HG02973 (cell line): ENCODE measurements around the gene MMP25.
"Not testable (repeated sequence)": the region's sequence is repeated elsewhere in the genome, so short reads cannot be mapped to it uniquely, and the experiment has no call there.

Experiments
- ATAC-seq: cut with Tn5 transposase; IDR thresholded peaks from one replicate; pipeline ENCODE4 v1.9.1; 2021; ENCODE audit warnings: moderate library complexity; ENCODE audit not compliant: unreplicated experiment

Gene MMP25

DNA sequence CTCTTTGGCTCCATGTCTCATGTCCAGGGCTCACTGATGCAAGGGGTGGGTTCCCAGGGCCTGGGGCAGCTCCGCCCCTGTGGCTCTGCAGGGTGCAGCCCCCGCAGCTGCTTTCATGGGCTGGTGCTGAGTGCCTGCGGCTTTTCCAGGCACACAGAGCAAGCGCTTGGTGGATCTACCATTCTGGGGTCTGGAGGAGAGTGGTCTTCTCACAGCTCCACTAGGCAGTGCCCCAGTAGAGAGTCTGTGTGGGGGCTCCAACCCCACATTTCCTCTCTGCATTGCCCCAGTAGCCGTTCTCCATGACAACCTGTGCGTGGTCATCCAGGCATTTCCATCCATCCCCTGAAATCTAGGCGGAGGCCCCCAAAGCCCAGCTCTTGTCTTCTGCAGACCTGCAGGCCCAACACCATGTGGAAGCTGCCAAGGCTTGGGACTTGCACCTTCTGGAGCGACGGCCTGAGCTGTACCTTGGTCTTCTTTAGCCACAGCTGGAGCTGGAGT is 24.3 kb downstream of the MMP25 start:
- ATAC-seq: no peak

DNA sequence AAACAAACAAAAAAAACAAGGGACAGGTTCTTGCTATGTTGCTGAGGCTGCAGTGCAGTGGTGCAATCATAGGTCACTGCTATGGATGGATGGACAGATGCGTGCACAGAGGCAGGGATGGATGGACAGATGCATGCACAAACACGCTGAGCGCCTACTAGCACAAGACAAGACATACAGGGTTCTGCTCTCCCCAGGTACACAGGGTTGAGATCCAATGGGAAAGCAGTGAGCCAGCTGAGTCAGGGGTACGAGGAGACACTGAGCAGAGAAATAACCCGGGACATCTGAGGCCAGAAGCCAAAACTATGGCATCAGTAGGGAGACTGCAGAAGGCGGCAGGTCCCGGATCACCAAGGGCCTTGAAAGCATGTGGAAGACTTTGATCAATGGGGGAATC is 25.3 kb downstream of the MMP25 start:
- ATAC-seq: no peak

DNA sequence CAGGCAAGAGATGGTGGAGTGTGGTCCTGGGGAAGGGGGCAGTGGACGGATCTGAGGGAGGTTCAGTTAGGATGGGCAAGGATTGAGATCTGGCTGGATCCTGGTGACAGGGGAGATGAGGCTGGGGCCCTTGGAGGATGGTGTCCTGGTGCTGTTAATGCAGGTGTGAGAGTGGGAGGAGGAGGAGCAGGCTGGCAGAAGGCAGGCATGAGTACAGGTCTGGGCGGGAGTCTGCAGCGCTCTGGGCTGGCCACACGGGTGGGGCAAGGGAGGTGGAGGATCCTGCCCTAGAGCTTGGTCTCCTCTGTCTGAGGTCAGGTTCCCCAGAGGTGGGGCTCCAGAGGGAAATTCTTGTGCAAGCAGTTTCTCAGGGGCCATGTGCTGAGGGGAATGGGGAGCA is 25.8 kb downstream of the MMP25 start:
- not testable (repeated sequence) for ATAC-seq

DNA sequence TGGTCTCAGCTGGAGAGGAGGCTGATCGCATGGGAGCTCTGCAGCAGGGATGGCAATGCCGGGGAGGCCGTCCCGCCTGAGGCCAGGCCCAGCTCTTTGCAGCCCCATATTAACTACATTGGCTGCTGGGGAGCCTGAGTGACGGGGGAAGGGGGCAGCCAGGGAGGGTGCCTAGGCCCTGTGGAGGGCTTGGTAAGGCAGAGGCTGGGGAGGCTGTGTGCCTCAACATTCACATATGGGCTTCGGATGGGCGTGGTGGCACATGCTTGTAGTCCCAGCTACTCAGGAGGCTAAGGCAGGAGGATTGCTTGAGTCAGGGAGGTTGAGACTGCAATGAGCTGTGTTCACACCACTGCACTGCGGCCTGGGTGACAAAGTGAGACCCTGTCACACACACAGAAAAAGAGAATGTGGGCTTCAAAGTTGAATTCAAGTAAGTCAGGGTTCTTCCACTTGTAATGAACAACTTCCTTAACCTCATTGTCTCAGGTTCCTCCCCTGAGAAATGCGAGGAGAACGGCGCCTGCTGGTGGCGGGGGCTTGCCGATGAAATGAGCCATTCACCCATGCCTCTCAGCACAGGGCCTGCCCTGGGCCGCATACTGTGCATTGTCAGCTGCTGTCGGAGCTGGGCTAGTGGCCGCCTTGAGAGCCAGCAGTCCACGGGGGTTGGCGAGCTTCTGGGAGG is 26.4 kb downstream of the MMP25 start:
- not testable (repeated sequence) for ATAC-seq

DNA sequence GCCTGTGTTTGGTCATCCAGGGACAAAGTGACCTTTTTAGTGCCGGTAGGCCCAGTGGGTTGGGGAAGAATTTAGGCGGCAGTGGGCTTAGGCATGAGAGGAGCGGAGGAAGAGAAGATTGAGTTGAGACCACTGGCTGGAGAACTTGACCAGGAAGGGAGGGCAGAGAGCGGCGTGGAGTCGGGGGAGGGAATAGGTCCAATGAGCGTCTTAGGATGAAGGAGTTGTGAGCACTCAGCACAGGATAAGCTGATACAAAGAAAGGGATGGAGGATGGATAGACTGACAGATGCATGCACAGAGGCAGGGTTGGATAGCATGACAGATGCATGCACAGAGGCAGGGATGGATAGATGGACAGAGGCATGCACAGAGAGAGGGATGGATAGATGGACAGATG is 27.1 kb downstream of the MMP25 start:
- no peak for ATAC-seq

DNA sequence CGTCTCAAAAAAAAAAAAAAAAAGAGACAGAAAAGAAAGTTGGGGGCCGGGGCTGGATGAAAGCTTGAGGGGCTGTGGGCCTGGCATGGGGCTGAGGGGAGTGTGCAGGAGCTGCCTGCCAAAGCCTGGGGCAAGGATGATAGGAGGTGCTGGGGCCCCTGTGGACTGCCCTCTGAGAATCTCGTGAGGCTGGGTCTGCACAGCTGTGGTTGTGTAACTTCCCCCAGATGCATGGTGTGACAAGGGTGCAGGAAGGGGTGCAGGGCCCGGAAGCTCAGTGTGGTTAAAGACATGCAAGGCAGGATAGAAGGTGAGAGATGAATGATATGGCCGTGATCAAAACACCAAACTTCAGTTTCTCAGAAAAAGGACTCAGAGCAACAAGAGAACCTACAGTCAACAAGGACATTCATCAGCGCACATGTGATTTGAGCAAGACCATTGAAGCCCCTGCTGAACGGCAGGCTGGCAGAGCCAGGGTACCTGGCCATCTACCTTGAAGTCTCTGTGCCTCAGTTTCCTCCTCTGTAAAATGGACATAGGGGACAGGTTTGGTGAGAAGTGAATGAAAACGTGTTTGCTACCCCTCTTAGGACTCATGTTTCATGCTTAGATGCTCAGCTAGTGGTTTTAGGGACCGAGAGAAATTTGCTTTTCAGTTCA is 28.6 kb downstream of the MMP25 start:
- no peak for ATAC-seq

DNA sequence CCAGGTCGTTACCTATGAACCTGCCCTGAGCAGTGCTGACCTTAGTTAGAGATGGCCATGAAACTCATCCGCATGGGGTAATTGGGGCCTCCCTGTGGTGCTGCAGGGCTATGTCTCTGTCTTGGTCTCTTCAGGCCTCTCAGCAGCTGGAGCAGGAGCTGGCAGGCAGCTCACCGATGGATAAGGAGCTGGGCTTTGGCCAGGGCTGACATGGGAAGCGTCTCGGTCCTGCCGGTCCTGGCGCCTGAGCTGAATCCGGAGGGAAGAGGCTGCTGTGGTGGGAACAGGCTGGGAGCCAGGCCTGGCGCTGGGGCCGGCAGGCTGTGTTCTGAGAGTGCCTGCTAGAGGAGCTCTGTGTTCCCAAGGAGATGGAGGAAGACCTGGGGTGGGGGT is 29.2 kb downstream of the MMP25 start:
- ATAC-seq: no peak

DNA sequence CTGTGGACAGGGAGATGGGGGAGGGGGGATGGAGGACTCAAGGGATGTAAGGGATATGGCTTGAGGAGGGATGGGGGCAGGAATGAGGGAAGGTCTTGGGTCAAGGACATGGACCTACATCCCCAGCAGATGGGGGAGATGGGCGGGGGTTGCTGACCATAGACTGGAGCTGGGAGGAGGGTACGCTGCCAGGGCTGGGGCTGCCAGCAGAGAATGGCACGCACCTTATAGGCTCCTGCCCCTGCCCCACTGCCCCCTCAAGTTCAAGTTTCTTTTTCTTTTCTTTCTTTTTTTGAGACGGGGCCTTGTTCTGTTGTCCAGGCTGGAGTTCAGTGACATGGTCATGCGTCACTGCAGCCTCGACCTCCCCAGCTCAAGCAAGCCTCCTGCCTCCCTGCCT is 29.6 kb downstream of the MMP25 start:
- not testable (repeated sequence) for ATAC-seq

DNA sequence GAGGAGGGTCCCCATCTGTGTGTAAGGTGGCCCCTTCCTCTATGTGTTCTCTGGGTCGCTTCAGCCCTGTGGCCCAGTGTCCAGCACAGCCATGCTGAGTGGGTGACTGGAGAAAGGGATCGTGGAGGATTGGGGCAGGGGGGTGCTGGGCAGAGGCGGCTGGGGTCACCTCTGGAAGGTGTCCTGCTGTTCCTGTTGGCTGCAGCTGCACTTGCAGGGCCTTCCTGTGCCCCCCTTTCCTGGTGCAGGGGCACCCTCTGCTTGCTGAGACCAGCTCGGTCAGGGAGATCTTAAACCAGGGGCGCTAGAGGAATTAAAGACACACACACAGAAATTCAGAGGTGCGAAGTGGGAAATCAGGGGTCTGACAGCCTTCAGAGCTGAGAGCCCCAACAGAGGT is 30.2 kb downstream of the MMP25 start:
- ATAC-seq: no peak

DNA sequence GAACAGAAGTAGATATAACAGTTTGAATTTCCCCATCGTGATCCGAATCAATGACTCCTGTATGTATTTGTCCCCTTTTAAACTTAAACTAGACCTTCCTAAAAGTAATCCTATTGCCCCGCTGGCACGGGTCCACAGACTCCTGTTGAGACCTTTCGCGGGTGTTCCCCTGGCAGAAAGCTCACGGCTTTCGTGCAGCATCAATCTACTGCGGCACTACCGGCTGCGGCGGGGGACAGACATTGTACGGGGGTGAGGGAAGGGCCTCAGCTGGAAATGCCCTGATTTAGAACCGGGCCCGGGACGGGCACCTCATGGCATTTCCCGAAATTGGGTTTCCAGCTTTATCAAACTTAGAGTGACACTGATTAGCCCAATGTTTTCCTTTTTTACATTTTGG is 33.7 kb downstream of the MMP25 start:
- ATAC-seq: no peak

DNA sequence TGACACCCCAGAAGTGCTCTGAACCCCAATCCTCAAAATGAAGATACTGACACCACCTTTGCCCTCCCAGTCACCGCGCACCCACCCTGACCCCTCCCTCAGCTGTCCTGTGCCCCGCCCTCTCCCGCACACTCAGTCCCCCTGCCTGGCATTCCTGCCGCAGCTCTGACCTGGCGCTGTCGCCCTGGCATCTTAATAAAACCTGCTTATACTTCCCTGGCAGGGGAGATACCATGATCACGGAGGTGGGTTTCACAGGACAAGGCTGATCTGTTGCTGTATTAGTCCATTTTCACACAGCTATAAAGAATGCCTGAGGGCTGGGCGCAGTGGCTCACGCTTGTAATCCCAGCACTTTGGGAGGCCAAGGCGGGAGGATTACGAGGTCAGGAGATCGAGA is 35.6 kb downstream of the MMP25 start:
- ATAC-seq: not testable (repeated sequence)

DNA sequence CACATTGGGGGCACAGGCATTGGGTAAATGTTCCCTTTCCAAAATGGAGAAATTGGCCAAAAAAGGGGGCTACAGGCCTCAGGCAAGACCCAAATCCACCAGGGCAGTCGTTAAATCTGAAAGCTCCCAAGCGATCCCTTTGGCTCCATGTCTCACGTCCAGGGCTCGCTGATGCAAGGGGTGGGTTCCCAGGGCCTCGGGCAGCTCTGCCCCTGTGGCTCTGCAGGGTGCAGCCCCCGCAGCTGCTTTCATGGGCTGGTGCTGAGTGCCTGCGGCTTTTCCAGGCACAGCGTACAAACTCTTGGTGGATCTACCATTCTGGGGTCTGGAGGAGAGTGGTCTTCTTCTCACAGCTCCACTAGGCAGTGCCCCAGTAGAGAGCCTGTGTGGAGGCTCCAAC is 37.0 kb downstream of the MMP25 start:
- ATAC-seq: not testable (repeated sequence)

DNA sequence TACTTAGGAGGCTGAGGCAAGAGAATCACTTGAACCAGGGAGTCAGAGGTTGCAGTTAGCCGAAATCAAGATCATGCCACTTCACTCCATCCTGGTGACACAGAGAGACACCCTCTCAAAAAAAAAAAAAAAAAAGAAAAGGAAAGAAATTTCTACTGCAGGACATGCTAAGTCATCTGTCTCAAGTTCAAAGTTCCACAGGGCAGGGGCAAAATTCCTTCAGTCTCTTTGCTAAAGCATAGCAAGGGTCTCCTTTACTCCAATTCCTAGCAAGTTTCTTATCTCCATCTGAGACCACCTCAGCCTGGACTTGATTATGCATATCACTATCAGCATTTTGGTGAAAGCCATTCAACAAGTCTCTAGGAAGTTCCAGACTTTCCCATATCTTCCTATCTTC is 38.1 kb downstream of the MMP25 start:
- no peak for ATAC-seq

DNA sequence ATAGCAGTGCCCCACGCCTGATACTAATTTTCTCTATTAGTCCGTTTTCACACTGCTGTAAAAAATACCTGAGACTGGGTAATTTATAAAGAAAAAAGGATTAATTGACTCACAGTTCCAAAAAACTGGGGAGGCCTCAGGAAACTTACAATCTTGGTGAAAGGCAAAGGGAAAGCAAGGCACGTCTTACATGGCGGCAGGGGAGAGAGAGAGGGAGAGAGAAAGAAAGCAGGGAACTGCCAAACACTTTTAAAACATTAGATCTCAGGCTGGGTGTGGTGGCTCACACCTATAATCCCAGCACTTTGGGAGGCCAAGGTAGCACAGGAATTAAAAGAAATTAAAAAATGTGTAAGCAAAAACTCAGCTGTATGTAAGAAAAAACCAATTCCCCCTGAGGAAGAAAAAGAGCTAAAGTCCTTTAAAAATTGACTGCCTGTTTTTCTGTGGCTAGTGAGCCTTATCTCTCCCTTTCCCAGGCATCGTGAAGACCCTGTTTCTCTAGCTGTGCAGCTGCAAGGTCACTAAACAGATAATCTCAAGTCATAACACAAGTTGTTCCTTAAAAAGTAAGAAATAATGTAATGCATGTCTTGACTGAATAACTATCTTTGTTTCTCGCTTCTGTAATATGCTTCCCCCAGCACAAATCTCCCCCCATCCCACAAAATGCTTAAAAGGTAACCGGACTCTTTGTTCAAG is 38.8 kb downstream of the MMP25 start:
- ATAC-seq: no peak

DNA sequence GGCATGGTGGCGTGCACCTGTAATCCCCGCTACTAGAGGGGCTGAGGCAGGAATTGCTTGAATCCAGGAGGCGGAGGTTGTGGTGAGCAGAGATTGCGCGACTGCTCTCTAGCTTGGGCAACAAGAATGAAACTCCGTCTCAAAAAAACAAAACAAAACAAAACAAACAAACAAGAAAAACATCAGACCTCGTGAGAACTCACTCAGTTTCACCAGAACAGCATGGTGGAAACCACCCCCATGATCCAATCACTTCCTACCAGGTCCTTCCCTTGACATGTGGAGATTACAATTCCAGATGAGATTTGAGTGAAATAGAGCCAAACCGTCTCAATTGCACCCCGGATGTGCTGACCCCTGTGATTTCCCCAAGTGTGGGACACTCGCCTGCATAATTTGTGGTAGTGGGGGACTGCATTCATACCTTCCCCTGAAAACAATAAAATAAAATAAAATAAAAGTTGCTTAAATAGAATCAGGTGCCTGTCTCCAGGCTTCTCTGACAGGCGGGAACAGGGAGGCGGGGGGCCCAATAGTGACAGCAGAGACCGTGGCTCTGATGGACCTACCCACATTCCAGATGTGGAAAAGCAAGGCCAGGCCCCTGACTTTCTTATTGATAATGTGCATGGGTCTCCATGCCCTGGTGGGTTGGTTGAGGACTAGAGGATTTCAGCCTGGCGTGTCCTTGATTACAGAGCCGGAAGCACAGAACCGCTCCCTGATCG is 39.7 kb downstream of the MMP25 start:
- ATAC-seq: no peak

DNA sequence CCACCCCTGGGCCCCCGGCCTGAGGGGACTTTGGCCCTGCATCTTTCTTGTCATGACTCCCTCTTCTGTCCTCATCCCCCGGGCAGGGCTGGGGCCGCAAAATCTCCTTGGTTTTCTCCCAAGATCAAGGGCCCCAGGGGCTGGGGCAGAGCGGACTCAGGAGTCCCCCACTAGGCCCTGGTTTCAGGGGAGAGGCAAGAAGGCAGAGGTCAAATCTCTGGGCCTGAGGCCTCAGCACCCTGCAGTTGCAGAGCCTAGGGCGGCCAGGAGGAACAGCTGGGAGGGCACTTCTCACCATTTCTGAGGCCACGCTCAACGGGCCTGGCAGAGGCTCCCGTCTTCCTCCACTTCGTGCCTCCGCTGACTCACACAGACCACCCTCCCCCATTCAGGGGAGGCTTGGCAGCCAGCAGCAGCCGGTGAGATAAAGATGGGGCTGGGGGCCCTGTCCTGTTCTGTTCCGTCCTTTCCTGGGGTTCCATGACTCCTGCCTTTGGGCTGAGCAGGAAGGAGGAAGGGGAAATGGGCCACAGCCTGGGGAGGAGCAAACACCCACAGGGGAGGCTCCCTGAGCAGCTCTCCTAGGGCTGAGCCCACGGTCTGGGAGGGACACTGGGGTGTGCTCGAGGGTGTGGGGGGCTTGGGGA is 40.4 kb downstream of the MMP25 start:
- ATAC-seq: no peak

DNA sequence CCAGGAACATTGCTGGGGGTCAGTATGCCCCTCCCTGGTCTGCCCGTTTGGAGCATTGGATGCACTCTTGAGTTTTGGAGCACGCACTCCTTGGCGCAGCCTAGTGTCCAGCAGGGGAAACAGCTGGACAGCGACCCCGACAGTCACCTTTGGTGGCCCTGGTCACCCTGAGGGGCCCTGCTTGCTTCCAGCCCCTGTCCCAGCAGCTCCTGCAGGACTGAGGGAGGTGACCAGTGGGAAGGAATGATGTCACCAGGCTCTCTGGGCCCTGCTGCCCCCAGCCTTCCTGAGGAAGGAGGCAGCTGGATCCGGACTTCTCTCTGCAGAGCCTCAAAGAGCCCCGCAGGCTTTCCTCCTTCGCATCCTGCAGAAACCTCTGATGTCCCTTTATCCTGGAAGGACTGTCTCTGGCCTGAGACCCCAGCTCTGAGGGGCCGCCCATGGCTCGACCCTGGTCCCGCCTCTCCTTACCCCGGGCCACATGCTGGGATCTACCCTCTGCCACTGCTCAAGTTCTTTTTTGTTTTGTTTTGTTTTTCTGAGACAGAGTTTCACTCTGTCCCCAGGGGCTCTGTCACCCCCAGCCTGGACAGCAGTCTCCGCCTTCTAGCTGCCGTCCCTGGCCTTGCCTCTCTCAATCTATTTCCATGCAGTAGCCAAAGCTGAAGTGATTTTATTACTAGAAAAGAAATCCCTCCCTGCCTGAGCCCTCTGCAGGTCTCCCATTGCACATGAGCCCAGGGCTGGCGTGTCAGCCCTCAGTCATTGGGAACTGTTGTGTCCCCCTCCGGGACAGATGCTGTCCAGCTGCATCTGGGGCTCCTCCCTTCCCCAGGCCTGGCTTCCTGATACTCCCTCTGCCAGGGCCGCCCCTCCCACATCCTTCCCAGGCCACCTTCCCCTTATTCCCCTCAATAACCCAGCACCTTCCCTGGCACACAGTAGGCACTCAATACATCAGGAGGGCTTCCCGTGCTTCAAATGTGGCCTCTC is 41.2 kb downstream of the MMP25 start:
- ATAC-seq: no peak

DNA sequence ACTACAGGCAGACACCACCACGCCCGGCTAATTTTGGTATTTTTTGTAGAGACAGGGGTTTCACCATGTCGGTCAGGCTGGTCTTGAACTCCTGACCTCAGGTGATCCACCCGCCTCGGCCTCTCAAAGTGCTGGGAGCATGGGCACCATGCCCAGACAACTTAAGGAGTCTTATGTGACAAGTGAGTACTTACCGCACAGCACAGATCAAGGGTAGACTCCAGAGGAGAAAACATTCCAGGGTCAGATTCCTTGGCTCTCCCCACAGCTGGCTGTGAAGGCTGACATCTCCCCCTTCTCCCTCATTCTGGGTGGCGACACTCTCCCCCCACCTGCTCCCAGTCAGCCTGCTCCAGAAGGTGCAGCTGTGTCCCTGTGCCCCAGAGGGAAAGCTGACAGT is 42.1 kb downstream of the MMP25 start:
- no peak for ATAC-seq

DNA sequence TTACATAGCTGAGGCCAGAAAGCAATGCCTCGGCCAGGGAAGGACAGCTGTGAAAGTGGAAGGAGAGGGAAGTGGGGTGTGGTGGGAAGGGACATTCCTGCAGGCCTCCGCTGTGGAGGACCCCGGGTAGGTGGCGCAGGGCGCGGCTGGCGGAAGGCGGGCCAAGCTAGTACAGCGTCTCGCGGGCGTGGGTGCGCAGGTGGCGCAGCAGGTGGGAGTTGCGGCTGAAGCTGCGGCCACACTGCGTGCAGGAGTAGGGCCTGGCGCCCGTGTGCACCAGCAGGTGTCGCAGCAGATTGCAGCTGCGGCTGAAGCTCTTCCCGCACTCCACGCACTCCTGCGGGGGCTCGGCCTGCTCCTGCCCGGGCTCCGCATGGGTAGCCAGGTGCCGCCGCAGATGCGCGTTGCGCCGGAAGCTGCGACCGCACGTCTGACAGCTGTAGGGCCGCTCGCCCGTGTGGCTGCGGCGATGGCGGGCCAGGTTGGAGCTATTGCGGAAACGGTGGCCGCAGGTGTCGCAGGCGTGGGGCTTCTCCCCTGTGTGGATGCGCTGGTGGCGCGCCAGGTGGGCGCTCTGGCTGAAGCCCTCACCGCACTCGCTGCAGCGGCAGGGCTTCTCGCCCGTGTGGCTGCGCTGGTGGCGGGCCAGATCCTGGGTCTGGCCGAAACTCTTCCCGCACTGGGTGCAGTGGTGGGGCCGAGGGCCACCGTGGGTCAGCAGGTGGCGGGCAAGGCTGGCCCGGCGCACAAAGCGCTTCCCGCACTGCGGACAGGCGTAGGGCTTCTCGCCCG is 42.8 kb downstream of the MMP25 start:
- ATAC-seq: no peak
